SK-N-SH treated with all-trans-retinoic acid at 6 μM for 48 hours (cell line): ENCODE data around the gene KANK2.

Experiments used
- ESRRG ChIP-seq: fragments of 250-450 bp; sonication (Bioruptor Pico); IDR thresholded peaks from 2 replicates; pipeline ENCODE4 v1.6.1; 2021; ENCODE audit warnings: mild to moderate bottlenecking
- ISL1 ChIP-seq: fragments of 250-450 bp; sonication (Bioruptor Pico); IDR thresholded peaks from 2 replicates; pipeline ENCODE4 v2.1.2; 2022; ENCODE audit warnings: mild to moderate bottlenecking, moderate library complexity
- OSR1 ChIP-seq: fragments of 250-450 bp; sonication (Bioruptor Pico); IDR thresholded peaks from 2 replicates; pipeline ENCODE4 v1.8.0; 2022; ENCODE audit warnings: moderate library complexity, mild to moderate bottlenecking, inconsistent platforms
- ZNF565 ChIP-seq: fragments of 450-650 bp; formaldehyde crosslinking; conservative IDR thresholded peaks from 2 replicates; pipeline ENCODE4 v1.5.0; 2020; ENCODE audit warnings: low read depth, mild to moderate bottlenecking, moderate library complexity

DNA sequence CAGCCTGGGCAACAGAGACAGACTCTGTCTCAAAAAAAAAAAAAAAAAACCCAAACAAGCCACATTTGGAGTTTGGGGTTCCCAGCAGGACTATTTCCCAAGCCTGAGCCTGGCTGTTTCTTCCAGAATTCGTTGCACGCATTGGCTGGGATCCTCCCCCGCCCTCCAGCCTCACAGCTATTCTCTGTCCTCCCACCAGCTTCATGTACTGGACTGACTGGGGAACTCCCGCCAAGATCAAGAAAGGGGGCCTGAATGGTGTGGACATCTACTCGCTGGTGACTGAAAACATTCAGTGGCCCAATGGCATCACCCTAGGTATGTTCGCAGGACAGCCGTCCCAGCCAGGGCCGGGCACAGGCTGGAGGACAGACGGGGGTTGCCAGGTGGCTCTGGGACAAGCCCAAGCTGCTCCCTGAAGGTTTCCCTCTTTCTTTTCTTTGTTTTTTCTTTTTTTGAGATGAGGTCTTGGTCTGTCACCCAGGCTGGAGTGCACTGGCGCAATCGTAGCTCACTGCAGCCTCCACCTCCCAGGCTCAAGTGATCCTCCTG lies 81.4 kb downstream of the KANK2 start:
- no peak for TF ChIP-seq ISL1 (CRISPR knock-in tag)
- TF ChIP-seq ESRRG (CRISPR knock-in tag): no peak
- no peak for TF ChIP-seq ZNF565 (CRISPR knock-in tag)
- no peak for TF ChIP-seq OSR1 (CRISPR knock-in tag)
